AG08396 (cell line): Measurements from ENCODE around the gene MRPL2.

Experiments
- DNase-seq: peaks from one replicate; pipeline ENCODE4 v3.0.0; 2012; ENCODE audit warnings: low spot score, mixed read lengths

Gene MRPL2

GRCh38 chr6:43059168-43060033 lies at the start of gene MRPL2, which contains the start of gene KLC4:
TSS of gene MRPL2 (minus strand) at chr6:43059434. CDS start at chr6:43059381, 53 bp downstream.
TSS of gene KLC4 (plus strand) at chr6:43059631. CDS start at chr6:43061336, 1,705 bp downstream.
- DNase-seq = peak; percentile 98

DNA sequence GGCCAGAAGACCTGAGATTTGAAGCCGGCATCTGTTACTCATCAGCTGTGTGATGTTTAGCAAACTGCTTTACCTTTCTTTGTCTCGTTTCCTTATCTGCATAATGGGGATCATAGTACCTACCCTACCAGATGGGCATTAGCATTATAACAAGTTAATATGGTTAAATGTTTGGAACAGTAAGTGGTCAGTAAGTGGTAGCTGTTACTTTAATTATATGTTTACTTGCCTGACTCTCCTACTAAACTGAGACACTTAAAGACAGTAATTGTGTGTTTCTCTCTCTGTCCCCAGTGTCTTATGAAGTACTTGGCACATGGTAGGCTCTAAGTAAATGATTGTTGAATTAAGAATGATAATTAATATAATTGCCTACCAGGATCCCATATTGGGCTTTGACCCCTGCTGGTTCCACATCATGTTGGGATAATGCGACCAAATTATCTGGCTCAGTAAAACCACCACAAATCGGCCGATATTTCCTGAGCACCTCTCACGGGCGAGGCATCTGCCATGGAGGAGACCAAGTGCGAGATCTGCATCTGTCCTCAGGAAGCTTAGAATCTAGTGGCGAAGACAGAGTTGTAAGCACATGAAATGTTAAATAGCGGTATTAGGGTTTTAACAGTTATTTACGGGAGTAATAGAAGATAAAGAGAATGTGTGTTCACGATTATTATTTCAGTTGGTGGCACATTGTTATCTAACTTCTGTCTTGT lies 48.3 kb upstream of the MRPL2 start:
- DNase-seq = no peak

- DNase-seq = no peak
These were observed 46.4 kb upstream of the MRPL2 start for GRCh38 chr6:43105538-43106222.

- DNase-seq = no peak
These were observed 44.1 kb upstream of the MRPL2 start for GRCh38 chr6:43103253-43103876.

DNA sequence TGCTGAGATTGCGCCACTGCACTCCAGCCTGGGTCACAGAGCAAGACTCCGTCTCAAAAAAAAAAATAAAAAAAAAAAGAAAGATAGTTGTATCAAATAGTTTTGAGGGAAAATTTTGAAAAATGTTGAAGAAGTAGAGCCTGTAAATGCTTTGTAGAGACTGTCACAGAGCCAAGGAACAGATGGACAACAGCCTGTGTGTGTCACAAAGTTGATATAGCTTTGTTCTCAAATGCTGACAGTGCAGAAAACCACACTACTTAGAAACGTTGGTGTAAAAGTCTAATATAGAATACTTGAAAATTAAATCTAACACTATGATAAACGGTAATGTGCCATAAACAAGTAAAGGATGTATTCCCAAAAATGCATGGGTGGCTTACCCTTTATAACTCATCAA lies 42.3 kb upstream of the MRPL2 start:
- no peak for DNase-seq

DNA sequence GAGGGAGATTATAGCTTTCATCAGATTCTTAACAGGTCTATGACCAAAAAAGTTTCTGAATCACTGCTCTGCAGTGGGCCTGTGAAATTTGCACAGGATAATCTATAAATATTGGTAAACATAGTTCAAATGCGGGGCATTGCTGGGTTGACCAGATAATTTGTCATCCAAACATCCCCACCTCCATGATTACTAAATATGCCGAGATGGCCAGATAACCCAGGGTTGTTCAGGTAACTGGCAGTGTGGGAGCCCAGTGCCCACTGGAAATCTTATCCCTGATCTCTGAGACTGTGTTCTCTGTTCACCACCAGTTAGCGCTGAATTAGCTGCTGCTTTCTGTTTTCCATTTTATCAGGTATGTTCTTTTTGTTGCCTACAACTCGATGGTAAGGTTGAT lies 38.3 kb upstream of the MRPL2 start:
- DNase-seq = no peak

GRCh38 chr6:43097098-43097489 lies 37.9 kb upstream of the MRPL2 start:
- DNase-seq = no peak

DNA sequence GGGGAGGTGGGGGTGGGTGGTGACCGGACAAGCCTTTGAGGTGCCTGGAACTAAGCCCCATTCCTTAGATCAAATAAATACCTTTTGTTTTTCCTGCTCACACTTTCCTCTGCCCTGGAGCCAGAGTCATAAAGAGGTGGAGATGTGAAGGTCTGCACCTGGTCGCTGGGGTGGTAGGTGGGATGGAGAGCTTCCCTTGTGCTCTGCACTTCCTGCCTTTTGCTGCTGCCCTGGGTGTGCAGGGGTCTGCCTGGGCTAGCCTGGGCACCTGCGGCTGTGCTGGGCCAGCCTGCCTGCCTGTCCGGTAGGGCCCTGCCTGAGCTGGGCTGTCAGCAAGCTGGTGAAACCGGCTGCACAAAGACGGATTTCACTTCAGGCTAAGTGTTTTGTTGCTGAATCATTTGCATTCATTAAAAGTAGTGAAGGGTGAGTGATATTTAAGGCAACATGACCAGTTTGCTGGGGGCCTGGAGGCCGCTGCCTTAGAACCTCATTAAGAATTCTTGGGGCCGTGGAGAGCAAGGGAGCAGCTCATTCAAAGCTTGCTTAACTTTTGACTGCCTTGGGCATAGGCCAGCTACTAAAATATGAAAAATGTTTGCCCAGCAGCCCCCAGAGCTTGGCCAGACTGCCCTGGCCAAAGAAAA lies 37.3 kb upstream of the MRPL2 start:
- DNase-seq = peak; percentile 61

DNA sequence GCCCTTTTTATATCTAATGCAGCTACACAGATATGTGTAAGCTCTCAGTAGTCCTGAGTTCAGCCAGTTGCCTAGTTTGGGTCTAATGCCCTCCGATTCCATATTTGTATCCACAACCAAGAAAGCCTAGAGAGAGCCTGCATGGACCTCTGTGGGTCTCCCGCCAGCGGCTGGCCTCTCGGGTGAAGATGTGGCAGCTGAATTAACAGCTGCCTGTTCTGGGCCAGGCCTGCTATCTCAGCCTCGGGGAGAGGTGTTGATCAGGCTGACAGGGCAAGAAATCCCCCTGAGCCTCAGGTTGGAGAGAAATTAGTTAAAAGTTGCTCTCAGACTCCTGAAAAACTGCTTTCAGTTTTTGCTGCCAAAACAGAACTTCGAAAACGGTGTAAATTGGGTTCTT lies 36.7 kb upstream of the MRPL2 start:
- DNase-seq = no peak

- DNase-seq = peak; percentile 85
These were observed 34.4 kb upstream of the MRPL2 start for GRCh38 chr6:43093436-43094289.

DNA sequence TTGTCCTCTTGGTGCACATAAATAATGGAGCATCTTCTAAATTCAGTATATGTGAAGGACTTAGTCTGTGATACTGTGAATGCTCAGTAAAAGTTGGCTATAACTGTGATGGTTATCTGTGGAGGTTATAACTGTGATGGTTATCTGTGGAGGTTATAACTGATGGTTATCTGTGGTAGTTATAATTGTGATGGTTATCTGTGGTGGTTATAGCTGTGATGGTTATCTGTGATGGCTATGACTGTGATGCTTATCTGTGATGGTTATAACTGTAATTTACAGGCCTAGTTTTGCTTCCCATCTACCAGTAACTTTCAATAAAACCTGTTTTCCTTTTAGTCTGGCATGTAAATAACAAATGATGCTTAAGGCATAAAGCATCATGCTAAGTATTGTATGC lies 33.4 kb upstream of the MRPL2 start:
- no peak for DNase-seq

DNA sequence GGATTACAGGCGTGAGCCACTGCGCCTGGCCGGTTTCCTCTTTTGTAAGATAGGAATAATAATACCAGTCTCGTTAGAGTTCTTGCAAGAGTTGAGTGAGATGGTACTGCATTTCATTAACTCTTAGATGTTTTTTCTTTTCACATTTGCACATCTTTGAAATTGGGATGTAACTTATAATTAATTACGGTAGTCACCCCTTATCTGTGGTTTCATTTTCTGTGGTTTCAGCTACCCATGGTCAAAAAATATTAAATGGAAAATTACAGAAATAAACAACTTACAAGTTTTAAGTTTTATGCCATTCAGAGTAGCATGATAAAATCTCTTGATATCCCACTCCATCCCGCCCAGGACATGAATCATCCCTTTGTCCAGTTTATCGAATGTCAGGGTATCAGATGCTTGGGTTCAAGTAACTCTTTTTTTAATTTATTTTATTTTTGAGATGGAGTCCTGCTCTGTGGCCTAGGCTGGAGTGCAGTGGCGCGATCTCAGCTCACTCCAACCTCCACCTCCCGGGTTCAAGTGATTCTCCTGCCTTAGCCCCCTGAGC lies 32.3 kb upstream of the MRPL2 start:
- no peak for DNase-seq

DNA sequence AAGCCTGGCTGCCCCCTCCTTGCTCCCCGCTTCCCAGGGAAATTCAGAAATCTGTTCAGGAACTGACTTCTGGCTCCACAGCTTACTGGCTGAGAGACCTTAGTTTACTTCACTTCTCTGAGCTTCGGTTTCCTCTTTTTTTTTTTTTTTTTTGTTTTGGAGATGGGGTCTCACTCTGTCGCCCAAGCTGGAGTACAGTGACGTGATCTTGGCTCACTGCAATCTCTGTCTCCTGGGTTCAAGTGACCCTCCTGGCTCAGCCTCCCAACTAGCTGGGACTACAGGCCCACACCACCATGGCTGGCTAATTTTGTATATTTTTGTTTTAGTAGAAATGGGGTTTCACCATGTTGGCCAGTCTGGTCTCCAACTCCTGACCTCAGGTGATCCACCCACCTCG lies 31.8 kb upstream of the MRPL2 start:
- no peak for DNase-seq

DNA sequence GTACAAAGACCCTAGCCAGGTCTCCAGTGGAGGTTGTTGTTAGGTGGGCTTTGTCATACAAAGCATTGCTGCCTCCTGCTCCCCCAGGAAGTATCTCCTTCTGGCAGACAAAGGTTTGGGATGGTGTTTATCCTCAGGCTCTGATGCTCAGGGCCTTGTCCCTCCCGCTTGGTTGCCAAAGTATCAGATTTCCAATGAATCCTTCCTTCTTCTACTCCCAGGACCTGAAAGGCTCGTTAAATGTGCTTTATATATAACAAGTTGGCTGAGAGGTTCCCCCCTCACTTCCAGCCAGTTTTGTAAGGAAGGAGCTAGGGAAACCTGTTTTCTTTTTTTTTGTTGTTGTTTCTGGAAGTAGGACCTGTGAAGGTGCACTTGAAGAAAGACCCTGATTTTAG lies 31.3 kb upstream of the MRPL2 start:
- no peak for DNase-seq

GRCh38 chr6:43089874-43090558 lies 30.8 kb upstream of the MRPL2 start:
- peak; percentile 58 for DNase-seq

DNA sequence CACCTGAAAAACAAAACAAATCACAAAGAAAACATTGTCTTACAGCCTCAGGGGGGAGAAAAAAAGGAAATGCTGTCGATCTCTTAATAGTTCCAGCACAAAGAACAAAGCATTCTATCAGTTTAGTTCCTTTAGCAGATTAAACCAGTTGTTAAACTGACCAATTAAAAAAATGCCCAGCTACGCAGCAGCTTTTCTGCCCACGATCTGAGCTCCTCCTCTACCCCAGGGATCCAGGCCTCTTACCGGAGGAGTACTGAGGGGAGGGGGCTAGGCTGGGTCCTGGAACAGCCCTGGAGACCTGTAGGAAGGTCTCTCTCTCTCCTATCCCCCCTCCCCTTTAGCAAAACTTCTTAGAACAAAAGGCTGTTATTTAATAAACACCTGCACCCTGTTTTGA lies 30.2 kb upstream of the MRPL2 start:
- no peak for DNase-seq

DNA sequence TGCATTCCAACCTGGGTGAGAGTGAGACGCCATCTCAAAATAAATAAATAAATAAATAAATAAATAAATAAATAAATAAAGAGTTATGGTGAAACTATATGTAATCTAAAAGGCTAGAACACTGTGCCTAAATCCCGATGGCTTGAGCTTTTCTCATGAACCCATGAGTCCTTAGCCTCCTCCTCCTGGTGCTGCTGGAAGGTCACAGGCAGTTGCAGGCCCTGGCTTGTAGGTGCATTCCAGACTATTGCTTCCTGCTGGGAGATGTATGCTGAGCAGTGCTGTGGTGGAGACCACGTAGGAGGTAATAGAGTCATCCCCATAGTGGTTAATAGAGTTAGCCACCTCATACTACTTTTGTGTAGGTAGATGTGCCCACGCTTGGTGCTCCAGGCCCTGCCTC lies 29.4 kb upstream of the MRPL2 start:
- no peak for DNase-seq

- no peak for DNase-seq
These were observed 26.9 kb upstream of the MRPL2 start for GRCh38 chr6:43086022-43086658.
